Right lobe of liver (tissue), 4 donors: ENCODE data around the gene KIF3C.

ENCODE experiments used
- POLR2A ChIP-seq: fragments of 450-650 bp; IDR thresholded peaks from one replicate; pipeline ENCODE4 v1.6.1; 2017; ENCODE audit warnings: antibody characterized with exemption, mild to moderate bottlenecking
- TF ChIP-seq, protein P1 (sequence below), 4 donors: fragments of 200-600 bp in 3 of 4; fragments of 450-650 bp in 1 of 4; IDR thresholded peaks; one replicate each; pipeline versions ENCODE4 v1.5.1 to v1.8.0; 2016 to 2022; ENCODE audit warnings: antibody characterized with exemption in 4 of 4, mild to moderate bottlenecking in 2 of 4
- donor health status: DM: no; HTN: no; CAD: no.
- donor health status: DM: no; HTN: no; CAD: no.
- donor health status: DM: no; HTN: yes; CAD: no.

DNA sequence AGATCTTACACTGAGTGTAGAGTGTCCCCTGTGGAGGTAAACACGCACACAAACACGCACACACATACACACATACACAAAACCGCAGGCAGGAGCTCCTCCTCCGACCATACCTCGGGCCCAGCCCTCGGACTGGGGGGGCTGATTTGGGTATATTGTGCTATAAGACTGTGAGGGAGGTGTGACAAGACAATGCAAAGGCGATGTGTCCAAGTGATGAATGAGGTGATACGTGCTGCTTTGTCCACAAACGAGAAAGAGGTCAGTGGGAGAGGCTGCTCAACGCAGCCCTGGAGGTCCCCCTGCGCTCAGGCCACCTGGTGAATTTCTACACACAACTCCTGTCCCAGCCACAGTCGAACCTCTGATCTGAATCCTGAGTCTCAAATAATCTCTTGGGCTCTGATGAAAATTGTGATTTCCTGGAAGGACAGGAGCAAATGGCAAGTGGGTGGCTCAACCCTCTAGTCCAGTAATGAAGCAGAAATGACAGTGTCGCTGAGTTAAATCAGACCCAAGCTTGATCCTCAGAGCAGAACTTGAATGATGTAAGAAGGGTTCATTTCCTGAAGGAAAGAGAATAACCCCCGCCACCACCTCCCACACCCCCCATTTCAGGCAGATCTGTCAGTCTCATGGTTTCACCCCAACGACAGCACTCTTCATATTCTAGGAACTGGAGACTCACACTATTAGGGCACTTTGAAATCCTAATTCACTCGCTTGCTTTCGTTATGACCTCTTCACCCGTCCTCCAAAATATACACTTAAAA is 55.1 kb downstream of the KIF3C start:
- TF ChIP-seq, protein P1, sequence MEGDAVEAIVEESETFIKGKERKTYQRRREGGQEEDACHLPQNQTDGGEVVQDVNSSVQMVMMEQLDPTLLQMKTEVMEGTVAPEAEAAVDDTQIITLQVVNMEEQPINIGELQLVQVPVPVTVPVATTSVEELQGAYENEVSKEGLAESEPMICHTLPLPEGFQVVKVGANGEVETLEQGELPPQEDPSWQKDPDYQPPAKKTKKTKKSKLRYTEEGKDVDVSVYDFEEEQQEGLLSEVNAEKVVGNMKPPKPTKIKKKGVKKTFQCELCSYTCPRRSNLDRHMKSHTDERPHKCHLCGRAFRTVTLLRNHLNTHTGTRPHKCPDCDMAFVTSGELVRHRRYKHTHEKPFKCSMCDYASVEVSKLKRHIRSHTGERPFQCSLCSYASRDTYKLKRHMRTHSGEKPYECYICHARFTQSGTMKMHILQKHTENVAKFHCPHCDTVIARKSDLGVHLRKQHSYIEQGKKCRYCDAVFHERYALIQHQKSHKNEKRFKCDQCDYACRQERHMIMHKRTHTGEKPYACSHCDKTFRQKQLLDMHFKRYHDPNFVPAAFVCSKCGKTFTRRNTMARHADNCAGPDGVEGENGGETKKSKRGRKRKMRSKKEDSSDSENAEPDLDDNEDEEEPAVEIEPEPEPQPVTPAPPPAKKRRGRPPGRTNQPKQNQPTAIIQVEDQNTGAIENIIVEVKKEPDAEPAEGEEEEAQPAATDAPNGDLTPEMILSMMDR (IDR thresholded peaks at IDR 0.05), result no peak
- no peak for TF ChIP-seq POLR2A
